Measurements from ENCODE around the gene RHOBTB1. TPM values are rescaled to one million over a fixed set of nuclear protein-coding genes. Genes with fewer than 3 reads are reported as not detected.
A peak's percentile ranks its signal among the peaks of the same experiment; 100 is the strongest.
"Not testable (repeated sequence)": the region's sequence is repeated elsewhere in the genome, so short reads cannot be mapped to it uniquely, and the experiment has no call there.

Gene RHOBTB1
- polyA plus RNA-seq, 3 donors, result 74.7 to 95.5 (median 82.9) TPM

GRCh38 chr10:60908896-60909295 is 35.1 kb downstream of the RHOBTB1 start:
- DNase-seq, result no peak

GRCh38 chr10:60908031-60908430 is 36.0 kb downstream of the RHOBTB1 start:
- no peak for DNase-seq

GRCh38 chr10:60907236-60907635 is 36.7 kb downstream of the RHOBTB1 start:
- DNase-seq, result no peak

DNA sequence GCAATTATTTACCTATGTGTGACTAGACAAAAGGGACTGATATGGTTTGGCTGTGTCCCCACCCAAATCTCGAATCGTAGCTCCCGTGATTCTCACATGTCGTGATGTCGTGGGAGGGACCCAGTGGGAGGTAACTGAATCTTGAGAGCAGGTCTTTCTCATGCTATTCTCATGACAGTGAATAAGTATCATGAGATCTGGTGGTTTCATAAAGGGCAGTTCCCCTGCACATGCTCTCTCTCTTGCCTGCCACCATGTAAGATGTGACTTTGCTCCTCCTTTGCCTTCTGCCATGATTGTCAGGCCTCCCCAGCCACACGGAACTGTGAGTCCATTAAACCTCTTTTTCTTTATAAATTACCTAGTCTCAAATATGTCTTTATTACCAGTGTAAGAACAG is 37.2 kb downstream of the RHOBTB1 start:
- not testable (repeated sequence) for DNase-seq

DNA sequence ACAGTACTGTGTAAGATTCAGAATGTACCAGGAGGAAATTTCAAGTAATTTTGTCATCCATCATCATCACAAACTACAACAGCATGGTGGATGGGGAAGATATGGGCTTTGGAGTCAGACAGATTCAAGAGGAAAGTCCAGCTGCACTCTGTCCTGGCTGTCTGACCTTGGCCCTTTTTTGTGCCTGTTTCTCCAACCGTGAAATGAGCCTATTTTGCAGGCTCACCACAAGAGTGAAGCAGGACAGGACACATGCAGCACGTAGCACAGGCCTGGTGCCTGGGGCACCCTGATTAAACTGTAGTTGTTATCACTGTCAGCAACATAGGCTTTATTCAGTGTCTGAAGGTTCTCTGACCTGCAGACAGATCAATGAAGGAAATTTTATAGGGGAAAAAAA is 37.6 kb downstream of the RHOBTB1 start:
- DNase-seq, result no peak

- DNase-seq, result no peak
These were observed 38.4 kb downstream of the RHOBTB1 start for GRCh38 chr10:60905580-60905979.

- DNase-seq, result no peak
These were observed 40.9 kb downstream of the RHOBTB1 start for GRCh38 chr10:60903096-60903495.

DNA sequence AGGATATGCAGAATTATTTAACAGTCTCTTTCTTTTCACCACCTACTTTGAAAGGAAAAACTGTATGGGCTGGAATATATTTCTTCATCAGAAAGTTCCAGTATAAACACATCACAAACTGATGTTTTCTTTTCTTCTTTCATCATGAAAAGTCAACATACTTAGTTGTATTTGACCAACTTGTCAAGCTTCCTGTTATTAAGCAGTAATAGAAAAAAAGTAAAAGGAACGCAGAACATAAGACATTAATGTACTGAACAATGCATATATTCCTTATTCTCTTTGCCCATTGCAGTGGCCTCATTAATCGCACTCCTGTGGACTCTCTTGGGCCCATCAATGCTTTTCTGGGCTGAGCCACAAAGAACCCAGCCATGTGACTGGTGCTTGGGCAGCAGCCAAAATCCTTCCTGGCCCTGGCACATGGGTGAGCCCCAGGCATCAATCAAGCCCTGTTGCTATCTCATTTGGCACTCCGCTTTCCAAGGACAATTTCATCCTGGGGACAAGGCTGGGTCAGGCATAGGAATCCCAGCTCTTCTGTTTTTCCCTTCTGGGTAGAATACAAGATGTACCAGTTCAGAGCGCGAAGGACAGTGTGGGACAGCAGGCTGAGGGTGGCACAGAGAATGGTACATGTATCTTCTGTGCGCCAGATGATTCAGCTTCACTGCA is 42.3 kb downstream of the RHOBTB1 start:
- DNase-seq, result no peak

DNA sequence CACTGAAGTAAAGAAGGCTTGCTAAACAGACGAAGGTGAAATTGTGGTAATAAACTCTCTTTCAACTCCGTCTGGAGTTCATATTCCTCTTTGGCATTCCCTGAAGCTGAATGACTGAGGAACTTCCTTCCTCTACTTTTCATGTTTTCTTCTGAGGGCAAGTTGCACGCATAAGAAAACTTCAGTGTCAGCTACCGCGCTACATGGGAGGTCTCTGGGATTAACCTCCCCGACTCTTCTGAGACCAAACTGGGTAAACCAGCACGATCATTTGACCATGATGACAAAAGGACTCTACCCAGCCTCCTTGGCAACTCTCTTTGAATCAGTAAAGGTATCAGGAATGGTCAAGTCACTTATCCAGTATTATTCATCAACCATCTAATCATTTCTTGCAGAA is 44.7 kb downstream of the RHOBTB1 start:
- DNase-seq, result no peak

GRCh38 chr10:60898321-60898720 is 45.7 kb downstream of the RHOBTB1 start:
- no peak for DNase-seq

- DNase-seq, result no peak
These were observed 47.2 kb downstream of the RHOBTB1 start for GRCh38 chr10:60896810-60897209.

- DNase-seq, result no peak
These were observed 48.0 kb downstream of the RHOBTB1 start for GRCh38 chr10:60896033-60896432.

DNA sequence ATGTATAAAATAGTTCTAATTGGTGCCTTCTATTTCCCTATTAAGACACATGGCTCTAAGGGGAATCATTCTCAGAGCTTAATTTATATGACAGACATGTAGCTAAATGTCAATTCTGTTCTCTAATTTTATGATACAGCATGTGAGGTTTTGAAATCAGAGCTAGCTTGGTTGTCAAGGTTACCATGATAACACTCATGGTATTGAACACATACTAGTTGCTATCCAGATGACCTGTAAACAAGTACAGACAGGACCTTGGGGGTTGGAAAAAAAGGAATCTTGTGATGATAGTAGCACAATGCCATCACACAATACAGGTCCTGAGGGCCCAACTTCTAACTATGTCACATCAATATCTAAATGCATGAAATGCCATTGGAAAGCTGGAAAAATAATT is 49.2 kb downstream of the RHOBTB1 start:
- DNase-seq, result no peak

GRCh38 chr10:60893231-60893630 is 50.8 kb downstream of the RHOBTB1 start:
- DNase-seq, result no peak

GRCh38 chr10:60892571-60892970 is 51.4 kb downstream of the RHOBTB1 start:
- DNase-seq, result no peak

- DNase-seq, result no peak
These were observed 53.2 kb downstream of the RHOBTB1 start for GRCh38 chr10:60890811-60891210.

DNA sequence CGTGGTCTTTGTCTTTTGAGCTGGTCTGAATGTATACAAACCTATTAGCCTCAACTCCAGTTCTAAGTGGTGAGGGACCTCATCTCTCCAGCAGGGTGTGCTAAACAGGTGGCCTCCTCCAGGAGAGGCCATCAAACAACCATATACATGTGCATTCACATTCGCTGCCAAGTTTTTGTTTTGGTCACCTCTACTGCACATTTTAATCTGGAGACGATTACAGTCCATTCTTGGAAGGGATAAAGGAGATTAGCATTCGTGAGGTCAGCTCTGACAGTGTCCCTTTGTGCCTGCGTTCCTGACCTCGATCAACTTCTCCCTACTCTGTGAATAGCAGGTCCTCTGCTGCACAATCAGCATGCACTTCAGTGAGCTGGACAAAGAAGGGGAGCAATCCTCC is 60.8 kb downstream of the RHOBTB1 start:
- no peak for DNase-seq

- no peak for DNase-seq
These were observed 65.8 kb downstream of the RHOBTB1 start for GRCh38 chr10:60878224-60878623.

GRCh38 chr10:60877777-60878120 is 66.2 kb downstream of the RHOBTB1 start:
- DNase-seq, result no peak

GRCh38 chr10:60877061-60877776 is 66.8 kb downstream of the RHOBTB1 start:
- no peak for DNase-seq

GRCh38 chr10:60873758-60874157 is 70.2 kb downstream of the RHOBTB1 start:
- no peak for DNase-seq

- DNase-seq, result no peak
These were observed 71.5 kb downstream of the RHOBTB1 start for GRCh38 chr10:60872451-60872850.

GRCh38 chr10:60871215-60871614 is 72.8 kb downstream of the RHOBTB1 start:
- peak; percentile 16 for DNase-seq

- no peak for DNase-seq
These were observed 73.2 kb downstream of the RHOBTB1 start for GRCh38 chr10:60870803-60871202.

Data from renal pelvis (tissue), 4 donors.